Neuronal stem cell (in vitro differentiated cells): ENCODE data around the gene ATP6V1F.
A peak's percentile ranks its signal among the peaks of the same experiment; 100 is the strongest.

Experiments used
- DNase-seq: peaks from one replicate; pipeline ENCODE4 v3.0.0-alpha.2; 2013; ENCODE audit warnings: low spot score
- H2AFZ ChIP-seq: one replicate; pipeline ENCODE4 v1.6.1; 2013; ENCODE audit warnings: mild to moderate bottlenecking, low read length, inconsistent platforms
- H2AK5ac ChIP-seq: 2 replicates; pipeline ENCODE4 v1.6.1; 2013; ENCODE audit warnings: low read depth, mild to moderate bottlenecking, inconsistent platforms, low read length, moderate library complexity, mixed read lengths
- H2BK120ac ChIP-seq: 2 replicates; pipeline ENCODE4 v1.6.1; 2013; ENCODE audit warnings: low read depth, mild to moderate bottlenecking, inconsistent platforms, low read length, moderate library complexity, mixed read lengths
- H2BK12ac ChIP-seq: one replicate; pipeline ENCODE4 v1.6.1; 2013; ENCODE audit warnings: low read length, inconsistent platforms
- H2BK15ac ChIP-seq: 2 replicates; pipeline ENCODE4 v1.6.1; 2013; ENCODE audit warnings: mild to moderate bottlenecking, low read length, inconsistent platforms, mixed read lengths
- H2BK5ac ChIP-seq: one replicate; pipeline ENCODE4 v1.6.1; 2013; ENCODE audit warnings: inconsistent platforms, mild to moderate bottlenecking, low read length, moderate library complexity
- H3K14ac ChIP-seq: one replicate; pipeline ENCODE4 v1.6.1; 2013; ENCODE audit warnings: low read length, inconsistent platforms
- H3K18ac ChIP-seq: 2 replicates; pipeline ENCODE4 v1.6.1; 2013; ENCODE audit warnings: low read length, inconsistent platforms
- H3K23ac ChIP-seq: 2 replicates; pipeline ENCODE4 v1.6.1; 2013; ENCODE audit warnings: low read depth, mild to moderate bottlenecking, mixed read lengths, low read length, inconsistent platforms; ENCODE audit not compliant: poor library complexity
- H3K27ac ChIP-seq: replicated peaks from 3 replicates; pipeline ENCODE4 v1.5.1; 2013; ENCODE audit warnings: low read length, inconsistent platforms
- H3K27me3 ChIP-seq, 3 experiments: 2 replicates each; pipeline ENCODE4 v1.6.1; 2013; ENCODE audit warnings: low read length in 3 of 3, mild to moderate bottlenecking in 2 of 3, inconsistent platforms in 1 of 3, low read depth in 1 of 3, mixed read lengths in 1 of 3, moderate library complexity in 1 of 3; ENCODE audit not compliant: control insufficient read depth in 3 of 3, insufficient read depth in 3 of 3
- H3K36me3 ChIP-seq, 2 donors: replicated peaks in 1 of 2; 2 replicates each; pipeline ENCODE4 v1.6.1; 2013; ENCODE audit warnings: low read length in 2 of 2; ENCODE audit not compliant: control insufficient read depth in 2 of 2, insufficient read depth in 2 of 2
- H3K4ac ChIP-seq: 2 replicates; pipeline ENCODE4 v1.6.1; 2013; ENCODE audit warnings: inconsistent platforms, mild to moderate bottlenecking, low read length, moderate library complexity
- H3K4me1 ChIP-seq, 2 donors: 1 replicate in 1 of 2; 2 replicates in 1 of 2; pipeline ENCODE4 v1.6.1; 2013; ENCODE audit warnings: low read length in 2 of 2, low read depth in 1 of 2; ENCODE audit not compliant: control insufficient read depth in 2 of 2, insufficient read depth in 1 of 2
- H3K4me2 ChIP-seq: one replicate; pipeline ENCODE4 v1.6.1; 2013; ENCODE audit warnings: mild to moderate bottlenecking, low read length, inconsistent platforms; ENCODE audit not compliant: insufficient read depth, poor library complexity, severe bottlenecking
- H3K4me3 ChIP-seq, 2 donors: 2 replicates each; pipeline ENCODE4 v1.5.1; 2013; ENCODE audit warnings: low read length in 2 of 2, mild to moderate bottlenecking in 2 of 2, inconsistent platforms in 1 of 2, moderate library complexity in 1 of 2
- H3K79me1 ChIP-seq: one replicate; pipeline ENCODE4 v1.6.1; 2013; ENCODE audit warnings: low read depth, mild to moderate bottlenecking, inconsistent platforms, low read length, moderate library complexity
- H3K9ac ChIP-seq: one replicate; pipeline ENCODE4 v1.6.1; 2013; ENCODE audit warnings: mild to moderate bottlenecking, low read depth, low read length, inconsistent platforms; ENCODE audit not compliant: poor library complexity
- H3K9me3 ChIP-seq, 2 donors: replicated peaks in 1 of 2; 2 replicates each; pipeline versions ENCODE3 to v1.6.1; 2013; ENCODE audit warnings: low read length in 2 of 2, mild to moderate bottlenecking in 2 of 2, inconsistent platforms in 1 of 2, low read depth in 1 of 2, mixed read lengths in 1 of 2, moderate library complexity in 1 of 2; ENCODE audit not compliant: control insufficient read depth in 2 of 2, insufficient read depth in 1 of 2
- H4K8ac ChIP-seq: one replicate; pipeline ENCODE4 v1.6.1; 2013; ENCODE audit warnings: low read depth, mild to moderate bottlenecking, inconsistent platforms, low read length, moderate library complexity
- H4K91ac ChIP-seq: one replicate; pipeline ENCODE4 v1.6.1; 2013; ENCODE audit warnings: low read length, low read depth, mild to moderate bottlenecking, inconsistent platforms; ENCODE audit not compliant: poor library complexity
- WGBS, 2 donors: extraction: QIAGEN DNeasy Blood & Tissue Kit; methylation state at CpG; one replicate each; pipeline ENCODE4 v1.1.7; 2013; ENCODE audit warnings: missing lambda C conversion rate in 2 of 2, mixed read lengths in 1 of 2; ENCODE audit not compliant: insufficient read length in 2 of 2, insufficient replicate concordance in 1 of 2; ENCODE audit errors: extremely low coverage in 2 of 2; 5-methylcytosine and 5-hydroxymethylcytosine counted together

The ATP6V1F gene

GRCh38 chr7:128841921-128842673 lies 20.6 kb upstream of the ATP6V1F start:
- Histone ChIP-seq H3K27me3 (no peaks in the 10 kb centered on the region), H3K27ac (no peak overlapping the region), H2BK120ac (peak overlapping the region; percentile 18), H3K4me3 (peak overlapping the region in 1 of 2 donors; percentile 22), H3K9ac (no peak overlapping the region), H3K79me1 (peaks cover 11% of the 10 kb centered on the region), H3K36me3 (peaks cover 0 to 86% of the 10 kb centered on the region in 2 donors), H3K4me2 (no peak overlapping the region), H3K14ac (peak overlapping the region; percentile 56), H3K4ac (no peak overlapping the region), H3K9me3 (peaks cover 0 to 1% of the 10 kb centered on the region in 2 donors), H3K4me1 (no peaks in the 10 kb centered on the region), H2BK12ac (peak overlapping the region; percentile 84), H3K18ac (peak overlapping the region; percentile 35), H2BK15ac (peak overlapping the region; percentile 26), H2BK5ac (no peak overlapping the region), H2AFZ (no peak overlapping the region), H2AK5ac (peak overlapping the region; percentile 94), H4K91ac (no peak overlapping the region), H4K8ac (no peak overlapping the region), H3K23ac (peak overlapping the region; percentile 95)
- WGBS, 2 donors, result no CpG with 5 or more reads among the region's 35 CpGs
- DNase-seq, result peak; percentile 36

GRCh38 chr7:128842674-128843641 lies 19.7 kb upstream of the ATP6V1F start:
- Histone ChIP-seq H3K27me3 (no peaks in the 10 kb centered on the region), H3K9me3 (peaks cover 0 to 1% of the 10 kb centered on the region in 2 donors), H2AK5ac (peak overlapping the region; percentile 94), H3K4me3 (no peak overlapping the region), H2BK5ac (no peak overlapping the region), H3K23ac (peak overlapping the region; percentile 93), H3K4me2 (no peak overlapping the region), H3K18ac (no peak overlapping the region), H3K36me3 (peaks cover 0 to 82% of the 10 kb centered on the region in 2 donors), H3K27ac (no peak overlapping the region), H4K8ac (peak overlapping the region; percentile 96), H2BK12ac (no peak overlapping the region), H2AFZ (no peak overlapping the region), H2BK120ac (no peak overlapping the region), H3K4me1 (no peaks in the 10 kb centered on the region), H4K91ac (no peak overlapping the region), H2BK15ac (no peak overlapping the region), H3K14ac (peak overlapping the region; percentile 38), H3K4ac (no peak overlapping the region), H3K9ac (no peak overlapping the region), H3K79me1 (peaks cover 11% of the 10 kb centered on the region)
- DNase-seq, result no peak
- WGBS, 2 donors, result no CpG with 5 or more reads among the region's 38 CpGs

- Histone ChIP-seq H3K4ac (no peak overlapping the region), H2BK120ac (no peak overlapping the region), H3K27me3 (no peaks in the 10 kb centered on the region), H3K14ac (peak overlapping the region; percentile 71), H3K4me1 (no peaks in the 10 kb centered on the region), H3K18ac (no peak overlapping the region), H3K27ac (no peak overlapping the region), H3K9me3 (peaks cover 0 to 1% of the 10 kb centered on the region in 2 donors), H2AFZ (no peak overlapping the region), H2BK5ac (no peak overlapping the region), H2BK15ac (no peak overlapping the region), H3K79me1 (peaks cover 13% of the 10 kb centered on the region), H2BK12ac (no peak overlapping the region), H3K36me3 (peaks cover 0 to 78% of the 10 kb centered on the region in 2 donors), H3K4me3 (peak overlapping the region in 1 of 2 donors; percentile 4), H2AK5ac (no peak overlapping the region), H3K4me2 (no peak overlapping the region), H3K9ac (no peak overlapping the region), H4K91ac (no peak overlapping the region), H4K8ac (no peak overlapping the region), H3K23ac (peak overlapping the region; percentile 31)
- DNase-seq, result no peak
- no CpG with 5 or more reads among the region's 17 CpGs for WGBS, 2 donors
These were observed 18.6 kb upstream of the ATP6V1F start for GRCh38 chr7:128843938-128844621.
